Cardiac fibroblast (primary cell): ENCODE measurements around the gene ZNF682.
"Not testable (repeated sequence)": the region's sequence is repeated elsewhere in the genome, so short reads cannot be mapped to it uniquely, and the experiment has no call there.

ENCODE experiments used
- DNase-seq, 2 donors: peaks; one replicate each; pipeline versions ENCODE4 v3.0.0 to v3.0.0-alpha.2; 2010; ENCODE audit warnings: low read depth in 2 of 2
- H3K4me3 ChIP-seq, 2 donors: replicated peaks in 1 of 2; 1 replicate in 1 of 2; 2 replicates in 1 of 2; pipeline ENCODE4 v1.5.1; 2011; ENCODE audit warnings: low read depth in 2 of 2, low read length in 2 of 2, mild to moderate bottlenecking in 2 of 2, moderate library complexity in 1 of 2
- CTCF ChIP-seq: IDR thresholded peaks from one replicate; pipeline ENCODE4 v1.5.1; 2011; ENCODE audit warnings: low read depth, mild to moderate bottlenecking, low read length, inconsistent platforms

The ZNF682 gene

GRCh38 chr19:20070691-20071090, 31.4 kb upstream of the ZNF682 start:
- TF ChIP-seq CTCF, result no peak
- no peak for DNase-seq
- H3K4me3 ChIP-seq, result no peak overlapping the region

GRCh38 chr19:20068559-20068958, 29.3 kb upstream of the ZNF682 start:
- not testable (repeated sequence) for H3K4me3 ChIP-seq, DNase-seq

GRCh38 chr19:20067943-20068342, 28.6 kb upstream of the ZNF682 start:
- no peak for DNase-seq
- no peak for TF ChIP-seq CTCF
- H3K4me3 ChIP-seq, result no peak overlapping the region

- DNase-seq, result no peak
- TF ChIP-seq CTCF, result no peak
- no peak overlapping the region for H3K4me3 ChIP-seq
Observed at GRCh38 chr19:20066861-20067260, 27.6 kb upstream of the ZNF682 start.

GRCh38 chr19:20060282-20060681, 21.0 kb upstream of the ZNF682 start:
- TF ChIP-seq CTCF, result no peak
- no peak for DNase-seq
- H3K4me3 ChIP-seq, result no peak overlapping the region

- DNase-seq, H3K4me3 ChIP-seq: not testable (repeated sequence)
Observed at GRCh38 chr19:20058738-20059137, 19.4 kb upstream of the ZNF682 start.

- peak; percentile 98 to 99 for DNase-seq
- no peak for TF ChIP-seq CTCF
- peak overlapping the region; percentile 66 to 94 for H3K4me3 ChIP-seq
Observed at GRCh38 chr19:20051841-20052768, 12.8 kb upstream of the ZNF682 start.

GRCh38 chr19:20045742-20046141, 6.4 kb upstream of the ZNF682 start:
- H3K4me3 ChIP-seq, DNase-seq: not testable (repeated sequence)
